ENCODE measurements around the gene C6. TPM values are rescaled to one million over a fixed set of nuclear protein-coding genes. Genes with fewer than 3 reads are reported as not detected.

The C6 gene
- total and polyA plus RNA-seq, 2 of the 8 experiments (the other 6 are each of a cell fraction or from before 2014, with no cell fraction given): not detected

- H3K27me3 ChIP-seq (replicated peaks in 1 of 4; ENCODE audit: control insufficient read depth in 3 of 4, extremely low read depth in 1 of 4, insufficient read depth in 3 of 4, low read length in 3 of 4): no peaks in the 10 kb centered on the region
- no peak overlapping the region for H3K14ac ChIP-seq (ENCODE audit: insufficient read length)
- no peaks in the 10 kb centered on the region for H3K4me1 ChIP-seq (replicated peaks in 1 of 4; ENCODE audit: control insufficient read depth in 3 of 4, insufficient read depth in 4 of 4, low read length in 3 of 4)
- H3K56ac ChIP-seq (replicated peaks; ENCODE audit: insufficient read length, low read depth, low read length): no peak overlapping the region
- H3K9me3 ChIP-seq (ENCODE audit: insufficient read depth in 2 of 2, low read depth in 1 of 2, low read length in 1 of 2): peaks cover 13 to 14% of the 10 kb centered on the region in 2 experiments; a peak in 3 of 4 replicates
- no peak for FAIRE-seq
- WGBS, 2 experiments (ENCODE audit: extremely low coverage in 1 of 2, insufficient coverage in 1 of 2, insufficient read length in 1 of 2, insufficient replicate concordance in 2 of 2, low coverage in 1 of 2, low lambda C conversion rate in 2 of 2, missing lambda C conversion rate in 1 of 2): 87% methylated on average over 2 of the region's 2 CpGs; no CpG with 5 or more reads in 1 of the 2 experiments
- no peak overlapping the region for H2BK15ac ChIP-seq (ENCODE audit: low read length)
- ChIA-PET CTCF (ENCODE audit: partially characterized antibody) (interaction anchor here (1.6 to 2.0 kb wide), 2 partner anchors 11 to 67 kb away, joined by 4 to 6 read pairs; partner anchors contain the start of gene C6), POLR2A (ENCODE audit: partially characterized antibody) (no interaction called here)
- H3K27ac ChIP-seq (ENCODE audit: low read depth, low read length): no peak overlapping the region
- no peak overlapping the region for H2BK12ac ChIP-seq (ENCODE audit: low read depth, low read length)
- no peak overlapping the region for H4K5ac ChIP-seq (ENCODE audit: insufficient read length, low read depth, low read length)
- H3K79me2 ChIP-seq (ENCODE audit: control insufficient read depth in 1 of 2, insufficient read depth in 2 of 2, low read length in 2 of 2): no peaks in the 10 kb centered on the region
- H2BK5ac ChIP-seq (ENCODE audit: low read depth, low read length): no peak overlapping the region
- no peaks in the 10 kb centered on the region for H3K79me1 ChIP-seq (ENCODE audit: low read depth, low read length)
- no peak overlapping the region for H3K4ac ChIP-seq (replicated peaks; ENCODE audit: insufficient read length, low read depth, low read length)
- no peak for DNase-seq (ENCODE audit: low read depth in 1 of 2, low spot score in 2 of 2)
- no peak overlapping the region for H2AFZ ChIP-seq (ENCODE audit: low read length)
- no peaks in the 10 kb centered on the region for H4K20me1 ChIP-seq (replicated peaks in 1 of 2; ENCODE audit: control insufficient read depth in 1 of 2, insufficient read depth in 2 of 2, low read length in 2 of 2)
- no peak overlapping the region for H3K9ac ChIP-seq (replicated peaks in 1 of 4; ENCODE audit: extremely low read depth in 1 of 4, low read depth in 3 of 4, low read length in 3 of 4)
- H4K91ac ChIP-seq (replicated peaks; ENCODE audit: insufficient read length, low read length): no peak overlapping the region
- H3K23ac ChIP-seq (ENCODE audit: insufficient read length): no peak overlapping the region
- no peak overlapping the region for H3K4me3 ChIP-seq (ENCODE audit: extremely low read depth in 1 of 4, insufficient read depth in 2 of 4, low read depth in 3 of 4, low read length in 4 of 4)
- H3K23me2 ChIP-seq (ENCODE audit: low read depth, low read length): no peaks in the 10 kb centered on the region
- H3K4me2 ChIP-seq (ENCODE audit: insufficient read depth in 1 of 2, low read depth in 2 of 2, low read length in 2 of 2): no peak overlapping the region
- no peak overlapping the region for H3K18ac ChIP-seq (ENCODE audit: extremely low read depth, low read length)
- no peak overlapping the region for H2AK5ac ChIP-seq (ENCODE audit: low read depth, low read length)
- no peaks in the 10 kb centered on the region; a peak in 1 of 8 replicates for H3K36me3 ChIP-seq (ENCODE audit: control insufficient read depth in 2 of 4, insufficient read depth in 4 of 4, low read length in 3 of 4)
- H4K8ac ChIP-seq (ENCODE audit: extremely low read depth, insufficient read depth, low read length): no peak overlapping the region
- H2BK20ac ChIP-seq (ENCODE audit: low read length): no peak overlapping the region
- no peak overlapping the region for H2BK120ac ChIP-seq (replicated peaks; ENCODE audit: low read depth, low read length)
- TF ChIP-seq CBX8 (IDR thresholded peaks at IDR 0.05; ENCODE audit: borderline replicate concordance, low read depth, low read length) (no peak), TAF1 (IDR thresholded peaks at IDR 0.05; ENCODE audit: low read depth, low read length) (no peak), SUZ12 (IDR thresholded peaks at IDR 0.05; ENCODE audit: low read length) (no peak), BCL11A (IDR thresholded peaks at IDR 0.05; ENCODE audit: low read depth in 2 of 2, low read length in 2 of 2) (no peak), EZH2 (IDR thresholded peaks at IDR 0.05; ENCODE audit: low read depth, low read length, severe bottlenecking) (no peak), POU5F1 (IDR thresholded peaks at IDR 0.05; ENCODE audit: low read depth, low read length) (no peak), PHF8 (conservative IDR thresholded peaks at IDR 0.05; ENCODE audit: low read depth, low read length) (no peak), CTCF (IDR thresholded peaks at IDR 0.05; ENCODE audit: control extremely low read depth in 1 of 3, insufficient read depth in 1 of 3, low read depth in 1 of 3, low read length in 3 of 3) (no peak), KDM1A (IDR thresholded peaks at IDR 0.05; ENCODE audit: borderline replicate concordance, low read length) (no peak), RXRA (IDR thresholded peaks at IDR 0.05; ENCODE audit: insufficient read depth, low read depth, low read length) (no peak), HDAC6 (IDR thresholded peaks at IDR 0.05; ENCODE audit: low read depth, low read length) (no peak), TBP (IDR thresholded peaks at IDR 0.05; ENCODE audit: low read depth, low read length) (no peak)
Observed at GRCh38 chr5:41203033-41203432, 10.3 kb downstream of the C6 start.

Measured in H1 (cell line).